ENCODE measurements around the gene CHML.

Gene CHML

DNA sequence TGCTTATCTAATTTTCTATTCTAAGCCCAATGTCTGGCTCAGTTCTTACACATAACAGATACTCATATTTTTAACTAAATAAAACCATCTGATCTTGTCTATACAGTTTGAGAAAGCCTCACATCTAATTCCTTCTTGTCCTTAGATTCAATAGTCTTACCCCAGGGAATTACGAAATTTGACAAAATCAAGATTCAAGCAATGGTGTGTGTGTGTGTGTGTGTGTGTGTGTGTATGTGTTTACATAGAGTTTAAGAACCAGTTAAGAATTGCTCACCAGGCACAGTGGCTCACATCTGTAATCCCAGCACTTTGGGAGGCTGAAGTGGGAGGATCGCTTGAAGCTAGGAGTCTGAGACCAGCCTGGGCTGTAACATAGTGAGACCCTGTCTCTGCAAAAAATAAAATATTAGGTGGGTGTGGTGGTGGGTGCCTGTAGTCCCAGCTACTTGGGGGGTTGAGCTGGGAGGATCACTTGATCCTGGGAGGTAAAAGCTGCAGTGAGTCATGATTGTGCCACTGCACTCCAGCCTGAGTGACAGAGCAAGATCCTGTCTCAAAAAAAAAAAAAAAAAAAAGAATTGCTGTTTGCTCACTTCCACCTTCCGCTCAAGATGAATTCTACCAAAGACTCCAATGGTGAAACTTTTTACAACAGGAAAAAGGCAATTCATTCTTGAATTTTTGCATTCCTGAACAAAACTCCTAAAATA lies 18.1 kb upstream of the CHML start:
- no peak overlapping the region for H3K4me3 ChIP-seq (ENCODE audit: low read length)
- DNase-seq (ENCODE audit: low read depth), result peak; percentile 42
- TF ChIP-seq, protein P1, sequence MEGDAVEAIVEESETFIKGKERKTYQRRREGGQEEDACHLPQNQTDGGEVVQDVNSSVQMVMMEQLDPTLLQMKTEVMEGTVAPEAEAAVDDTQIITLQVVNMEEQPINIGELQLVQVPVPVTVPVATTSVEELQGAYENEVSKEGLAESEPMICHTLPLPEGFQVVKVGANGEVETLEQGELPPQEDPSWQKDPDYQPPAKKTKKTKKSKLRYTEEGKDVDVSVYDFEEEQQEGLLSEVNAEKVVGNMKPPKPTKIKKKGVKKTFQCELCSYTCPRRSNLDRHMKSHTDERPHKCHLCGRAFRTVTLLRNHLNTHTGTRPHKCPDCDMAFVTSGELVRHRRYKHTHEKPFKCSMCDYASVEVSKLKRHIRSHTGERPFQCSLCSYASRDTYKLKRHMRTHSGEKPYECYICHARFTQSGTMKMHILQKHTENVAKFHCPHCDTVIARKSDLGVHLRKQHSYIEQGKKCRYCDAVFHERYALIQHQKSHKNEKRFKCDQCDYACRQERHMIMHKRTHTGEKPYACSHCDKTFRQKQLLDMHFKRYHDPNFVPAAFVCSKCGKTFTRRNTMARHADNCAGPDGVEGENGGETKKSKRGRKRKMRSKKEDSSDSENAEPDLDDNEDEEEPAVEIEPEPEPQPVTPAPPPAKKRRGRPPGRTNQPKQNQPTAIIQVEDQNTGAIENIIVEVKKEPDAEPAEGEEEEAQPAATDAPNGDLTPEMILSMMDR (IDR thresholded peaks at IDR 0.05; ENCODE audit: insufficient read depth, low read depth, low read length, missing control alignments), result no peak

DNA sequence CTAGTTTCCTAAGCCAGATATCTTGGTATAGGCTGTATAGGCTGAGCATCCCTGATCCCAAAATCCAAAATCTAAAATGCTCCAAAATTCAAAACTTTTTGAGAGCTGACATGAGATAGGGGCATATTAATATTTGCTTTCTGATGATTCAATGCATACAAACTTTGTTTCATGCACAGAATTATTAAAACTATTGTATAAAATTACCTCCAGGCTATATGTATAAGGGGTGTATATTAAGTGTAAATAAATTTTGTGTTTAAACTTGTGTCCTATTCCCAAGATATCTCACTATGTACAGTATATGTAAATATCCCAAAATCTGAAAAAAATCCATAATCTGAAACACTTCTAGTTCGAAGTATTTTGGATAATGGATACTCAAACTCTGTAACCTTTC lies 14.5 kb upstream of the CHML start:
- no peak for DNase-seq (ENCODE audit: low read depth)
- TF ChIP-seq, protein P1 (IDR thresholded peaks at IDR 0.05; ENCODE audit: insufficient read depth, low read depth, low read length, missing control alignments), result no peak
- no peak overlapping the region for H3K4me3 ChIP-seq (ENCODE audit: low read length)

DNA sequence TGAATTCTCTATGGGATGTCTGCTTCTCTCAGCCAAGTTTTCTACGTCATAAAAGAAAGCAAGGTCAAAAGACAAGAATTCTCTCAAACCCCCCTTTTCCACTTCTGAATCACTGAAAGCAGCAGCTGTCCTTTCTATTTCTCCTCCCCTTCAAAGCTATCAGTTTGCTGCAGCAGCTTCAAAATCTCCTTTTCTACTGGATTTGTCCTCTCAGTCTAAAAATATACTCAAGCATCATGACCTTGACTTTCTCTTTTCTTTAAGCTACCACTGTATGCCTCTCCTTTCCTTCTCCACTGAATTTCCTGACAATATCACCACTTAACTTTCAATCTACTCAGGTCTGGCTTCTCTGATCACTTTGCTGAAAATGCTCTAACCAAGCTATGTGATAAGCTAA lies 13.8 kb upstream of the CHML start:
- H3K4me3 ChIP-seq (ENCODE audit: low read length), result no peak overlapping the region
- DNase-seq (ENCODE audit: low read depth), result no peak
- TF ChIP-seq, protein P1 (IDR thresholded peaks at IDR 0.05; ENCODE audit: insufficient read depth, low read depth, low read length, missing control alignments), result no peak

DNA sequence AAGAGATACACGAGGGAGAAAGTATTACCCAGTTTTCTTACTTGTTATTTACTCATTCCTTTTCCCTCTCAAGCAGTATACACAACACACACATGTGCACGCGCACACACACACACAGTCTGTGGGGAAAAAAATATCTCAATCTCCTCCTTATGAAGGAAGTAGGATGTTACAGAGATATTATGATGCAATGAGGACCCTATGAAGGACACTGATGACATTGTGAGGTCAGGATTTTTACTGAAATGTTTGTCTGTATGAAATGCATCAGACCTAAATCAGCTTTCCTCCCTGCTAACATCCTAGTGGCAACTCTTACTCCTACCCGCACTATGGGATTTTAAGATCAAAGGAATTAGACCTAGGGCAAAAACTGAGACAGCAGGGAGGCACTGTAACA lies 11.8 kb upstream of the CHML start, which contains the start of gene WDR64:
Gene WDR64, plus strand, starts transcription at position 270 of the 400 bp plus-strand sequence. CDS start 204 bp downstream, outside the sequence.
- no peak within 1 kb of the TSS for H3K4me3 ChIP-seq (ENCODE audit: low read length)
- no peak for DNase-seq (ENCODE audit: low read depth)
- TF ChIP-seq, protein P1 (IDR thresholded peaks at IDR 0.05; ENCODE audit: insufficient read depth, low read depth, low read length, missing control alignments), result no peak

DNA sequence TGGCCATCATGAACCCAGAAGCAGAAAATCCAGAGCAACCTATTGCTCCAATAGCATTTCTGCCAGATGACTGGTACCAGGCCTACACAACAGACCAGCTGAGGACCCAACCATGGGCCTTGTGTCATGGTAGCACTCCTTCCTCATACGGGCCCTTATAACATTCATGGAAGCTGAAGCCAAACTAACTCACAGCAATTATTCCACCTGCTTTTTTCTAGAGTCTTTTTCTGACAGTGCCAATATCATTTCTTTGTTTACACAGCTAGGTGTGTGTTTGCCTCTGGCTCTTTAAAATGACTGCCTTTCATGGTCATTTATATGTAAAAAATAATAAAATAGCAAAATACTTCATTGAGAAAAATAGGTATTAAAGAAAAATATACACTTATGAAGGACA lies 8.0 kb upstream of the CHML start:
- no peak overlapping the region for H3K4me3 ChIP-seq (ENCODE audit: low read length)
- DNase-seq (ENCODE audit: low read depth), result no peak
- TF ChIP-seq, protein P1 (IDR thresholded peaks at IDR 0.05; ENCODE audit: insufficient read depth, low read depth, low read length, missing control alignments), result no peak

DNA sequence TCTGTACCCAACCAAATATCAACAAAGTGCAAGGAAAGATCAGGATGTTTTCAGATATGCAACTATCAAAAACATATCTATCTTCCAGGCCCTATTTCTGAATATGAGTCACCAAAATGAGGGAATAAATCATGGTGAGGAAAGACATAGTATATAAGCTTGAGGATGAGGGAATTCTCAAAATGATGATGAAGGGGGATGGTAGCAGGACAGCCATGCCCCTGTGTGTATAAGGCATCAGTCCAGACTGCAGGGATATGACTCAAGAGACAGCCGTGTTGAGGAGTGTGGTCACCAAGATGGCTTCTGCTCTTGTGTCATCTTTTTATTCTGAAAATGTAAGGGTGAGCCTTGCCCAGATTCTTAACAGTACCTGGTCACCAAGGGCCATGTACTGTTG lies 7.5 kb upstream of the CHML start:
- no peak overlapping the region for H3K4me3 ChIP-seq (ENCODE audit: low read length)
- TF ChIP-seq, protein P1 (IDR thresholded peaks at IDR 0.05; ENCODE audit: insufficient read depth, low read depth, low read length, missing control alignments), result no peak
- DNase-seq (ENCODE audit: low read depth), result peak; percentile 74

DNA sequence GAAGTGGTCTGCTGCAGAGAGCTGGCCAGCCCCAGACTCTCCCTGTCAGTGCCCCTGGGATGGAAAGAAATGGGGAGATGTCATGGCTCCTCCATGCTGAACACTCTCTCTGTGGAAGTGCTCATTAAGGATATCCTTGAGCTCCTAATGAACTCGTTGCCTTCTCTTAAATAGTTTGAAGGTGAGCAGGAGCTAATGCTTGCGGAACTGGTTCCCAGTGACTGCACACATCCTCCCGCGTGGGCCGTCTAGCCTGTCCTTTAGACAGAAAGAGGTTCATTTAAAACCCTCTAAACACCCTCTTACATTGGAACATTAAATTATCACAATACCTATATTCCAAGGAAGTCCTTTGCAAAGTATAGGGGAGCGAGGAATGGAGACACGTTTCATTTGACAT lies 6.0 kb upstream of the CHML start:
- TF ChIP-seq, protein P1 (IDR thresholded peaks at IDR 0.05; ENCODE audit: insufficient read depth, low read depth, low read length, missing control alignments), result no peak
- peak; percentile 64 for DNase-seq (ENCODE audit: low read depth)
- H3K4me3 ChIP-seq (ENCODE audit: low read length), result no peak overlapping the region

Measured in epithelial cell of esophagus (primary cell).